Fibroblast of lung (primary cell): Measurements from ENCODE around the gene PIP4K2A. TPM values are rescaled to one million over a fixed set of nuclear protein-coding genes. Genes with fewer than 3 reads are reported as not detected.

ENCODE experiments used
- DNase-seq, 2 donors: peaks; one replicate each; pipeline versions ENCODE4 v3.0.0 to v3.0.0-alpha.2; 2010; ENCODE audit warnings: low read depth in 2 of 2
- H2AFZ ChIP-seq: 2 replicates; pipeline ENCODE4 v1.5.1; 2012; ENCODE audit warnings: low read length, control low read depth, inconsistent platforms
- H3K27ac ChIP-seq: 2 replicates; pipeline ENCODE4 v1.5.1; 2011; ENCODE audit warnings: low read length, control low read depth; ENCODE audit not compliant: insufficient read depth
- H3K27me3 ChIP-seq: 2 replicates; pipeline ENCODE4 v1.5.1; 2011; ENCODE audit warnings: mild to moderate bottlenecking, low read length; ENCODE audit not compliant: control insufficient read depth, insufficient read depth
- H3K36me3 ChIP-seq: 2 replicates; pipeline ENCODE4 v1.5.1; 2011; ENCODE audit warnings: low read length; ENCODE audit not compliant: control insufficient read depth, insufficient read depth
- H3K4me1 ChIP-seq: 2 replicates; pipeline ENCODE4 v1.5.1; 2011; ENCODE audit warnings: low read length; ENCODE audit not compliant: control insufficient read depth, insufficient read depth; ENCODE audit errors: extremely low read depth
- H3K4me2 ChIP-seq: 2 replicates; pipeline ENCODE4 v1.5.1; 2011; ENCODE audit warnings: low read length, control low read depth; ENCODE audit not compliant: insufficient read depth; ENCODE audit errors: extremely low read depth
- H3K4me3 ChIP-seq, 4 experiments: fragments of 200-600 bp in 1 of 4; sonication (generic) in 1 of 4; replicated peaks in 1 of 4; 2 replicates each; pipeline ENCODE4 v1.5.1; 2011 to 2016; ENCODE audit warnings: low read length in 4 of 4, low read depth in 3 of 4, mild to moderate bottlenecking in 3 of 4, control low read depth in 2 of 4, inconsistent platforms in 1 of 4, mixed read lengths in 1 of 4; ENCODE audit not compliant: insufficient read depth in 1 of 4; ENCODE audit errors: control extremely low read depth in 1 of 4
- H3K79me2 ChIP-seq: 2 replicates; pipeline ENCODE4 v1.5.1; 2012; ENCODE audit warnings: mild to moderate bottlenecking, low read length, inconsistent platforms; ENCODE audit not compliant: control insufficient read depth, insufficient read depth
- H3K9ac ChIP-seq: 2 replicates; pipeline ENCODE4 v1.5.1; 2011; ENCODE audit warnings: mild to moderate bottlenecking, low read length, control low read depth; ENCODE audit not compliant: insufficient read depth
- H3K9me3 ChIP-seq: 2 replicates; pipeline ENCODE4 v1.5.1; 2012; ENCODE audit warnings: low read depth, low read length; ENCODE audit not compliant: control insufficient read depth, insufficient read depth
- H4K20me1 ChIP-seq: 2 replicates; pipeline ENCODE4 v1.5.1; 2011; ENCODE audit warnings: low read length; ENCODE audit not compliant: control insufficient read depth, insufficient read depth; ENCODE audit errors: extremely low read depth
- CTCF ChIP-seq, 2 donors: IDR thresholded peaks in 1 of 2; conservative IDR thresholded peaks in 1 of 2; 1 replicate in 1 of 2; 2 replicates in 1 of 2; pipeline ENCODE4 v1.5.1; 2011 to 2012; ENCODE audit warnings: low read length in 2 of 2, control low read depth in 1 of 2, inconsistent platforms in 1 of 2, low read depth in 1 of 2, mild to moderate bottlenecking in 1 of 2
- EZH2 ChIP-seq: IDR thresholded peaks from 2 replicates; pipeline ENCODE4 v1.5.1; 2012; ENCODE audit warnings: low read length, control low read depth, mild to moderate bottlenecking; ENCODE audit errors: missing control alignments
- polyA plus RNA-seq, 2 donors: library from polyadenylated mRNA; depleted of rRNA in 1 of 2; stranded (reverse) in 1 of 2; unstranded in 1 of 2; fragments of >200 nt; gene quantifications; 2 replicates each; pipeline ENCODE4 v1.2.1, GENCODE V29; 2011 to 2012; ENCODE audit warnings: missing spikeins in 1 of 2
- total RNA-seq: library from RNA; depleted of rRNA; stranded (reverse); fragments of >200 nt; gene quantifications from 2 replicates; pipeline ENCODE4 v1.2.1, GENCODE V29; 2014

Gene PIP4K2A
- total and polyA plus RNA-seq, 2 donors (not counting 1 experiment from before 2014, with no cell fraction given): 28.5 to 40.0 TPM

GRCh38 chr10:22539579-22540298 lies 174.6 kb downstream of the PIP4K2A start:
- no peak for DNase-seq
- no peak overlapping the region for H3K4me3 ChIP-seq
- H3K36me3 ChIP-seq: peaks cover 9% of the 10 kb centered on the region
- TF ChIP-seq CTCF (conservative IDR thresholded peaks at IDR 0.05 in 1 of 2, IDR thresholded peaks at IDR 0.05 in 1 of 2; ENCODE audit: low read depth in 1 of 2, low read length in 2 of 2) (no peak), EZH2 (no peak)
- H3K27ac ChIP-seq: no peak overlapping the region
- H3K9ac ChIP-seq: no peak overlapping the region
- H3K27me3 ChIP-seq: no peaks in the 10 kb centered on the region
- no peaks in the 10 kb centered on the region for H3K79me2 ChIP-seq
- no peaks in the 10 kb centered on the region for H3K9me3 ChIP-seq
- no peak overlapping the region for H2AFZ ChIP-seq
- H3K4me2 ChIP-seq: no peak overlapping the region
- no peaks in the 10 kb centered on the region for H4K20me1 ChIP-seq
- H3K4me1 ChIP-seq: no peaks in the 10 kb centered on the region

GRCh38 chr10:22537810-22538209 lies 176.6 kb downstream of the PIP4K2A start:
- Histone ChIP-seq H3K4me3 (no peak overlapping the region), H3K27ac (no peak overlapping the region)
- no peak for DNase-seq

GRCh38 chr10:22536620-22537019 lies 177.8 kb downstream of the PIP4K2A start:
- Histone ChIP-seq H3K4me1 (no peaks in the 10 kb centered on the region), H3K4me2 (no peak overlapping the region), H3K9ac (no peak overlapping the region), H3K27me3 (no peaks in the 10 kb centered on the region), H3K79me2 (no peaks in the 10 kb centered on the region), H3K36me3 (peaks cover 9% of the 10 kb centered on the region), H2AFZ (no peak overlapping the region), H4K20me1 (no peaks in the 10 kb centered on the region), H3K4me3 (no peak overlapping the region), H3K9me3 (no peaks in the 10 kb centered on the region), H3K27ac (no peak overlapping the region)
- TF ChIP-seq EZH2: no peak
- TF ChIP-seq CTCF (conservative IDR thresholded peaks at IDR 0.05 in 1 of 2, IDR thresholded peaks at IDR 0.05 in 1 of 2; ENCODE audit: low read depth in 1 of 2, low read length in 2 of 2): no peak
- DNase-seq: no peak

More at GRCh38 chr10:22537810-22538209, 176.6 kb downstream of the PIP4K2A start:
- Histone ChIP-seq H3K9me3 (no peaks in the 10 kb centered on the region), H3K4me2 (no peak overlapping the region), H2AFZ (no peak overlapping the region), H4K20me1 (no peaks in the 10 kb centered on the region), H3K36me3 (peaks cover 9% of the 10 kb centered on the region), H3K4me1 (no peaks in the 10 kb centered on the region), H3K79me2 (no peaks in the 10 kb centered on the region), H3K27me3 (no peaks in the 10 kb centered on the region), H3K9ac (no peak overlapping the region)
- TF ChIP-seq EZH2 (no peak), CTCF (conservative IDR thresholded peaks at IDR 0.05 in 1 of 2, IDR thresholded peaks at IDR 0.05 in 1 of 2; ENCODE audit: low read depth in 1 of 2, low read length in 2 of 2) (no peak)
